HEK293 (cell line): Measurements from ENCODE around the gene SAE1.

ENCODE experiments used
- CTCF ChIA-PET: fragments of 350-600 bp; formaldehyde crosslinking; extraction: SDS; loops from one replicate; lab custom pipeline; 2021; ENCODE audit warnings: antibody characterized with exemption; lab: Yijun Ruan, JAX
- POLR2A ChIA-PET: fragments of 300-600 bp; formaldehyde crosslinking; extraction: SDS; loops from one replicate; lab custom pipeline; 2020; ENCODE audit warnings: antibody characterized with exemption, inconsistent platforms; lab: Yijun Ruan, JAX
- H3K27ac ChIP-seq: fragments of 200-500 bp; sonication (Bioruptor generic); 2 replicates; pipeline ENCODE4 v1.5.1; 2014; ENCODE audit warnings: low read depth, low read length, control low read depth, inconsistent platforms; ENCODE audit errors: extremely low read depth
- H3K36me3 ChIP-seq, 2 experiments: fragments of 200-500 bp in 1 of 2; sonication (Bioruptor generic) in 1 of 2; 1 replicate in 1 of 2; 2 replicates in 1 of 2; pipeline ENCODE4 v1.5.1; 2014 to 2017; ENCODE audit warnings: inconsistent platforms in 2 of 2, low read length in 2 of 2; ENCODE audit not compliant: control insufficient read depth in 2 of 2, insufficient read depth in 1 of 2
- H3K4me1 ChIP-seq: fragments of 200-500 bp; sonication (Bioruptor generic); 2 replicates; pipeline ENCODE4 v1.5.1; 2014; ENCODE audit warnings: mild to moderate bottlenecking, low read length, inconsistent platforms; ENCODE audit not compliant: control insufficient read depth, insufficient read depth
- H3K4me3 ChIP-seq: 2 replicates; pipeline ENCODE4 v1.5.1; 2011; ENCODE audit warnings: low read depth, mild to moderate bottlenecking, control low read depth, low read length, moderate library complexity
- H3K9me3 ChIP-seq: fragments of 200-500 bp; sonication (Bioruptor generic); 2 replicates; pipeline ENCODE4 v1.5.1; 2014; ENCODE audit warnings: low read depth, low read length, inconsistent platforms; ENCODE audit not compliant: control insufficient read depth, insufficient read depth
- KLF10 ChIP-seq: fragments of 450-650 bp; IDR thresholded peaks from 2 replicates; pipeline ENCODE4 v1.5.1; 2018; ENCODE audit warnings: missing biosample characterization, mild to moderate bottlenecking, missing genetic modification characterization
- KLF7 ChIP-seq: fragments of 450-650 bp; formaldehyde crosslinking; IDR thresholded peaks from 2 replicates; pipeline ENCODE4 v1.5.1; 2016; ENCODE audit warnings: missing biosample characterization, missing genetic modification characterization, borderline replicate concordance
- SCRT2 ChIP-seq: fragments of 450-650 bp; formaldehyde crosslinking; IDR thresholded peaks from 2 replicates; pipeline ENCODE4 v1.5.1; 2016; ENCODE audit warnings: missing biosample characterization, missing genetic modification characterization
- SP7 ChIP-seq: fragments of 450-650 bp; formaldehyde crosslinking; IDR thresholded peaks from 2 replicates; pipeline ENCODE4 v1.5.1; 2016; ENCODE audit warnings: missing biosample characterization, missing genetic modification characterization
- TCF7L2 ChIP-seq: IDR thresholded peaks from 2 replicates; pipeline ENCODE4 v1.6.1; 2011; ENCODE audit warnings: low read depth, mild to moderate bottlenecking, inconsistent platforms, low read length, moderate library complexity, borderline replicate concordance
- ZBTB21 ChIP-seq: fragments of 450-650 bp; formaldehyde crosslinking; IDR thresholded peaks from 2 replicates; pipeline ENCODE4 v1.5.1; 2017; ENCODE audit warnings: missing biosample characterization, missing genetic modification characterization
- ZBTB44 ChIP-seq: fragments of 450-650 bp; IDR thresholded peaks from 2 replicates; pipeline ENCODE4 v1.5.1; 2018; ENCODE audit warnings: missing biosample characterization, mild to moderate bottlenecking, missing genetic modification characterization
- ZNF16 ChIP-seq: fragments of 450-650 bp; formaldehyde crosslinking; IDR thresholded peaks from 2 replicates; pipeline ENCODE4 v1.5.1; 2016; ENCODE audit warnings: low read depth, missing biosample characterization, missing genetic modification characterization
- ZNF280D ChIP-seq: fragments of 450-650 bp; formaldehyde crosslinking; IDR thresholded peaks from 2 replicates; pipeline ENCODE4 v1.5.1; 2016; ENCODE audit warnings: missing biosample characterization, missing genetic modification characterization
- ZNF324 ChIP-seq: fragments of 450-650 bp; formaldehyde crosslinking; IDR thresholded peaks from 2 replicates; pipeline ENCODE4 v1.5.1; 2016; ENCODE audit warnings: missing biosample characterization, missing genetic modification characterization
- ZNF366 ChIP-seq: fragments of 450-650 bp; formaldehyde crosslinking; conservative IDR thresholded peaks from 2 replicates; pipeline ENCODE4 v1.5.1; 2016; ENCODE audit warnings: missing biosample characterization, missing genetic modification characterization
- ZNF423 ChIP-seq: fragments of 450-650 bp; formaldehyde crosslinking; IDR thresholded peaks from 2 replicates; pipeline ENCODE4 v1.5.1; 2016; ENCODE audit warnings: missing biosample characterization, missing genetic modification characterization
- ZNF510 ChIP-seq: fragments of 450-650 bp; formaldehyde crosslinking; IDR thresholded peaks from 2 replicates; pipeline ENCODE4 v1.5.1; 2018; ENCODE audit warnings: mild to moderate bottlenecking, missing genetic modification characterization, missing biosample characterization; ENCODE audit not compliant: insufficient replicate concordance
- ZNF530 ChIP-seq: fragments of 450-650 bp; formaldehyde crosslinking; IDR thresholded peaks from 2 replicates; pipeline ENCODE4 v1.5.1; 2016; ENCODE audit warnings: low read depth, missing biosample characterization, missing genetic modification characterization
- ZNF549 ChIP-seq: fragments of 450-650 bp; IDR thresholded peaks from 2 replicates; pipeline ENCODE4 v1.5.1; 2018; ENCODE audit warnings: missing biosample characterization, missing genetic modification characterization, mild to moderate bottlenecking, inconsistent platforms, moderate library complexity
- TF ChIP-seq, protein P1 (sequence below): fragments of 450-650 bp; formaldehyde crosslinking; IDR thresholded peaks from 2 replicates; pipeline ENCODE4 v1.5.1; 2016; ENCODE audit warnings: missing biosample characterization, missing genetic modification characterization
- TF ChIP-seq, protein P2 (sequence below): fragments of 450-650 bp; formaldehyde crosslinking; conservative IDR thresholded peaks from 2 replicates; pipeline ENCODE4 v1.5.1; 2016; ENCODE audit warnings: low read depth, missing biosample characterization, missing genetic modification characterization

The SAE1 gene

GRCh38 chr19:47125669-47125938 lies 5.0 kb upstream of the SAE1 start:
- Histone ChIP-seq H3K27ac (no peak overlapping the region), H3K4me1 (no peaks in the 10 kb centered on the region), H3K36me3 (no peaks in the 10 kb centered on the region)
- CTCF ChIA-PET: interaction anchor here (0.6 to 2.7 kb wide), 33 partner anchors 9 to 1435 kb away, joined by 3 to 22 read pairs (median 4); partner anchors contain the start of genes DACT3 and ZC3H4
- TF ChIP-seq ZNF510 (no peak), SP7 (tag by site-specific recombination) (no peak), SCRT2 (tag by site-specific recombination) (peak; percentile 45; the same call in 1 of the 2 replicates), KLF7 (tag by site-specific recombination) (no peak), TCF7L2 (no peak)
- TF ChIP-seq, all 188 proteins: peak for 1
- POLR2A ChIA-PET: interaction anchor here (0.6 to 1.3 kb wide), 3 partner anchors 12 to 112 kb away, joined by 4 to 7 read pairs (median 5); partner anchors contain the start of gene ZC3H4
- H3K4me3 ChIP-seq: no peak overlapping the region
- H3K9me3 ChIP-seq: no peaks in the 10 kb centered on the region

DNA sequence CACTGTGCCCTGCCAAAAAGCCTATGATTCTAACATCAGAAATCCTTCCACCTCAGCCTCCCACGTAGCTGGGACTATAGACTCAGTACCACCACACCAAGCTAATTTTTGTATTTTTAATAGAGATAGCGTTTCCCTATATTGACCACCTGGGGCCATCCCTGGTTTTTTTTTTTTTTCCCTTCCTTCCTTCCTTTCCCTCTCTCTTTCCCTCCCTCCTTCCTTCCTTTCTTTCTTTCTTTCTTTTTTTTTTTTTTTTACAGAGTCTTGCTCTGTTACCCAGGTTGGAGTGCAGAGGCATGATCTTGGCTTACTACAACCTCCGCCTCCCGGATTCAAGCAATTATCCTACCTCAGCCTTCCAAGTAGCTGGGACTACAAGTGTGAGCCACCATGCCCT lies 1.1 kb upstream of the SAE1 start:
- H3K27ac ChIP-seq: no peak overlapping the region; the same call in 1 of the 2 replicates
- ChIA-PET CTCF (interaction anchor here (0.6 to 0.9 kb wide), 3 partner anchors 10 to 371 kb away, joined by 3 to 6 read pairs (median 3); no protein-coding TSS in a partner anchor), POLR2A (interaction anchor here (0.6 kb wide), 2 partner anchors 14 to 111 kb away, joined by 7 to 8 read pairs; no protein-coding TSS in a partner anchor)
- H3K4me3 ChIP-seq: no peak overlapping the region
- TF ChIP-seq ZNF366 (tag by site-specific recombination) (peak; percentile 68), ZNF324 (tag by site-specific recombination) (no peak), ZNF549 (tag by site-specific recombination) (no peak)
- TF ChIP-seq, protein P1, sequence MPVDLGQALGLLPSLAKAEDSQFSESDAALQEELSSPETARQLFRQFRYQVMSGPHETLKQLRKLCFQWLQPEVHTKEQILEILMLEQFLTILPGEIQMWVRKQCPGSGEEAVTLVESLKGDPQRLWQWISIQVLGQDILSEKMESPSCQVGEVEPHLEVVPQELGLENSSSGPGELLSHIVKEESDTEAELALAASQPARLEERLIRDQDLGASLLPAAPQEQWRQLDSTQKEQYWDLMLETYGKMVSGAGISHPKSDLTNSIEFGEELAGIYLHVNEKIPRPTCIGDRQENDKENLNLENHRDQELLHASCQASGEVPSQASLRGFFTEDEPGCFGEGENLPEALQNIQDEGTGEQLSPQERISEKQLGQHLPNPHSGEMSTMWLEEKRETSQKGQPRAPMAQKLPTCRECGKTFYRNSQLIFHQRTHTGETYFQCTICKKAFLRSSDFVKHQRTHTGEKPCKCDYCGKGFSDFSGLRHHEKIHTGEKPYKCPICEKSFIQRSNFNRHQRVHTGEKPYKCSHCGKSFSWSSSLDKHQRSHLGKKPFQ: no peak
- TF ChIP-seq, all 188 proteins: peak for 1
- no peaks in the 10 kb centered on the region for H3K9me3 ChIP-seq
- H3K36me3 ChIP-seq: peaks cover 5 to 13% of the 10 kb centered on the region in 2 experiments; a peak in 2 of 3 replicates
- peaks cover 14% of the 10 kb centered on the region for H3K4me1 ChIP-seq

DNA sequence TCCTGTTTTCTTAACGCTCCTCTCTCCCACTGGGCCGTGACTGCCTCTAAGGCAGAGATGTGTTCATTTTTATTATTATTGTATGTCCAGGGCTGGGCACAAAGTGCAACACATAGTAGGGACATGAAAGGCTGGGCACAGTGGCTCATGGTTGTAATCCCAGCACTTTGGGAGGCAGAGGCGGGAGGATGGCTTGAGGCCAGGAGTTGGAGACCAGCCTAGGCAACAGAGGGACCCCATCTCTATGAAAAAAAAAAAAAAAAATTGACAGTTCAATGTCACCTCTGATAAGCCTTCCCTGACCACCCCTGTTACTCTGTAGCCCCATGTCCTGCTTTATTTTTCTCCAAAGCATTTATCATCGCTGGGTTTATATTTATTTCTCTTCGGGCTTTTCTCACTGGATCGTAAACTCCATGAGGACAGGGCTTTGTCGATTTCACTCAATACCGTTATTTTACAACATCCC lies 481 bp upstream of the SAE1 start:
- H3K4me1 ChIP-seq: peaks cover 18% of the 10 kb centered on the region
- H3K9me3 ChIP-seq: no peaks in the 10 kb centered on the region
- peaks cover 5 to 16% of the 10 kb centered on the region in 2 experiments; a peak in 2 of 3 replicates for H3K36me3 ChIP-seq
- H3K27ac ChIP-seq: no peak overlapping the region
- ChIA-PET CTCF (interaction anchor here (0.6 to 1.7 kb wide), 4 partner anchors 11 to 371 kb away, joined by 3 to 6 read pairs (median 4); no protein-coding TSS in a partner anchor), POLR2A (interaction anchor here (0.6 to 3.6 kb wide), 9 partner anchors 11 to 117 kb away, joined by 3 to 86 read pairs (median 4); partner anchors contain the start of gene ZC3H4)
- H3K4me3 ChIP-seq: no peak overlapping the region
- TF ChIP-seq ZBTB44 (tag by site-specific recombination): peak; percentile 64; the same call in 1 of the 2 replicates
- TF ChIP-seq KLF10: 0 out of 2 replicates have a peak, but pooled peaks have one; percentile 15
- TF ChIP-seq ZNF530 (tag by site-specific recombination): 0 out of 2 replicates have a peak, but pooled peaks have one; percentile 20
- 0 out of 2 replicates have a peak, but pooled peaks have one; percentile 23 for TF ChIP-seq ZNF16 (tag by site-specific recombination)
- TF ChIP-seq ZNF366 (tag by site-specific recombination): no peak
- TF ChIP-seq, protein P2, sequence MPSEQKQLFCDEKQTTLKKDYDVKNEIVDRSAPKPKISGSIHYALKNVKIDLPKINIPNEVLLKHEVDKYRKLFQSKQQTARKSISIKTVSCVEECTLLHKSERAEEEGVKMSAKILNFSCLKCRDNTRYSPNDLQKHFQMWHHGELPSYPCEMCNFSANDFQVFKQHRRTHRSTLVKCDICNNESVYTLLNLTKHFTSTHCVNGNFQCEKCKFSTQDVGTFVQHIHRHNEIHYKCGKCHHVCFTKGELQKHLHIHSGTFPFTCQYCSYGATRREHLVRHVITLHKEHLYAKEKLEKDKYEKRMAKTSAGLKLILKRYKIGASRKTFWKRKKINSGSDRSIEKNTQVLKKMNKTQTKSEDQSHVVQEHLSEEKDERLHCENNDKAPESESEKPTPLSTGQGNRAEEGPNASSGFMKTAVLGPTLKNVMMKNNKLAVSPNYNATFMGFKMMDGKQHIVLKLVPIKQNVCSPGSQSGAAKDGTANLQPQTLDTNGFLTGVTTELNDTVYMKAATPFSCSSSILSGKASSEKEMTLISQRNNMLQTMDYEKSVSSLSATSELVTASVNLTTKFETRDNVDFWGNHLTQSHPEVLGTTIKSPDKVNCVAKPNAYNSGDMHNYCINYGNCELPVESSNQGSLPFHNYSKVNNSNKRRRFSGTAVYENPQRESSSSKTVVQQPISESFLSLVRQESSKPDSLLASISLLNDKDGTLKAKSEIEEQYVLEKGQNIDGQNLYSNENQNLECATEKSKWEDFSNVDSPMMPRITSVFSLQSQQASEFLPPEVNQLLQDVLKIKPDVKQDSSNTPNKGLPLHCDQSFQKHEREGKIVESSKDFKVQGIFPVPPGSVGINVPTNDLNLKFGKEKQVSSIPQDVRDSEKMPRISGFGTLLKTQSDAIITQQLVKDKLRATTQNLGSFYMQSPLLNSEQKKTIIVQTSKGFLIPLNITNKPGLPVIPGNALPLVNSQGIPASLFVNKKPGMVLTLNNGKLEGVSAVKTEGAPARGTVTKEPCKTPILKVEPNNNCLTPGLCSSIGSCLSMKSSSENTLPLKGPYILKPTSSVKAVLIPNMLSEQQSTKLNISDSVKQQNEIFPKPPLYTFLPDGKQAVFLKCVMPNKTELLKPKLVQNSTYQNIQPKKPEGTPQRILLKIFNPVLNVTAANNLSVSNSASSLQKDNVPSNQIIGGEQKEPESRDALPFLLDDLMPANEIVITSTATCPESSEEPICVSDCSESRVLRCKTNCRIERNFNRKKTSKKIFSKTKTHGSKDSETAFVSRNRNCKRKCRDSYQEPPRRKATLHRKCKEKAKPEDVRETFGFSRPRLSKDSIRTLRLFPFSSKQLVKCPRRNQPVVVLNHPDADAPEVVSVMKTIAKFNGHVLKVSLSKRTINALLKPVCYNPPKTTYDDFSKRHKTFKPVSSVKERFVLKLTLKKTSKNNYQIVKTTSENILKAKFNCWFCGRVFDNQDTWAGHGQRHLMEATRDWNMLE (tag by site-specific recombination): peak; percentile 46; the same call in 1 of the 2 replicates
- no peak for TF ChIP-seq ZNF423
- TF ChIP-seq ZBTB21: 0 out of 2 replicates have a peak, but pooled peaks have one; percentile 16
- peak; percentile 83 for TF ChIP-seq ZNF280D (tag by site-specific recombination)
